Activated naive CD8-positive, alpha-beta T cell treated with anti-CD3 and anti-CD28 coated beads, Interleukin-2, amount 50 U/mL, for 16 hours (primary cell): Measurements from ENCODE around the gene SLC9C1.
"Not testable (repeated sequence)": the region's sequence is repeated elsewhere in the genome, so short reads cannot be mapped to it uniquely, and the experiment has no call there.

Source experiments
- DNase-seq: peaks from one replicate; pipeline ENCODE4 v3.0.0-alpha.2; 2020; ENCODE audit warnings: low read depth, low spot score

Gene SLC9C1

DNA sequence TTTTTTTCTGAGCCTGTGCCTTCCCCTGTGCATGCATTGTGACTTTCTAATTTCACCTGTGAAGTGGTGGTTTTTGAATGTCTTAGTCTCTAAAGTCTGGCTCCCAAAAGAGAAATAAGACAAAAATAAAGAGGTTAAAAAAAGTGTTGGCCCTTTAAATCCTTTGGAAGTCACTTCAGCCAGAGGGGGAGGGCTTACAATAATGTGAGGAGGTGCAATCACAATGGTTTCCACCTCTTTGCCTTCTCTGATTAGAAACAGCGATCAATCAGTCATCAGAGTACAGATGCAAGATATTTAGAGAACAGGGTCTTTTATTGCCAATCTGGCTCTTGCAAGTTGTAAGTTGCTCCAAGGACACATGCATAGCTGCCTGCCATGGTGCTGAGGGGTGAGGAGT lies 96.9 kb downstream of the SLC9C1 start:
- DNase-seq: no peak

DNA sequence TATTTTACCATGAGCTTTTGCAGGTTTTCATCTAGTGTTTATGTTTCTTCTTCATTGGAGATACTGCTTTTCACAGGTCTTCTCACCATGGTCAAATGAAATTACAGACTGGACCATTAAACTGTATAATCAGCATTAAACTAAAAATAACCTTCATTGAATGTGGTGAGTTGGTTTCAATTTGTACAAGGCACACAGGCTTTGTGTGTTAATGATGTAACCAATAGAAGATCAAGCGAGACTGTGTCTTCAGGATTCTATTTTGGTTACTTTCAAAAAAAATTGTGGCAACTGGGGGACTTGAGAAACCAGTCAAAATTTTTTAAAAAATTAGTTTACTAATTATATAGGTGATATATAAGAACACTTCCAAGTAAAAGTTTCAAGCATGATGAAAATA lies 106.7 kb downstream of the SLC9C1 start:
- no peak for DNase-seq

DNA sequence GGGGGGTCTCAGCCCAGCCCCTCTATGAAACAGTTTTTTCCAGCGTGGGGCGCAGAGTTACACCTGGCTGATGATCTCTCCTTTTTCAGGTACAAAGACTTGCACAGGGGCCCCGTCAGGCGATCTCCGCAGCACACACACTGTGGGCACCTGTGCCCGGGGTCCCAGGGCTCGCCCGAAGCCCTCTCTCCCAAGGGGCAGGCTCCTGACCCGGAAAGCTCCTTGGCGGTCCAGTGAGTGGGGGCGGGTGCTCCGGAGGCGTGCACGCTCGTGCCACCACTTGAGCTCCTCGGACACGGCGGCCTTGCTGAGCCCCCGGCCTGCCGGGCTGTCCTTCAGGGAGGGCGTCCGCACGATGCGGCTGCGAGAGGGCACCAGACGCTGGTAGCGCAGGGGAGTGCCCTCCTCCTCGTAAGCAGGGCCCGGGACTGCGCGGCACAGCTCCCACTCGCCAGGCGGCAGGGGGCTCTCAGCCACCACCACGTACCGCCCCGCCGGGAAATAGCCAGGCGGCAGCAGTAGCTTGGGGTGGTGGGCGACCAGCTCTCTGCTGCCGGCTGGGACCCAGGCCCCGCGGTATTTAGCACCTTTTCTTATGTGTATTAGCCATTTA lies 108.5 kb downstream of the SLC9C1 start:
- DNase-seq: not testable (repeated sequence)

GRCh38 chr3:112175646-112176045 lies 118.4 kb downstream of the SLC9C1 start:
- DNase-seq: no peak

DNA sequence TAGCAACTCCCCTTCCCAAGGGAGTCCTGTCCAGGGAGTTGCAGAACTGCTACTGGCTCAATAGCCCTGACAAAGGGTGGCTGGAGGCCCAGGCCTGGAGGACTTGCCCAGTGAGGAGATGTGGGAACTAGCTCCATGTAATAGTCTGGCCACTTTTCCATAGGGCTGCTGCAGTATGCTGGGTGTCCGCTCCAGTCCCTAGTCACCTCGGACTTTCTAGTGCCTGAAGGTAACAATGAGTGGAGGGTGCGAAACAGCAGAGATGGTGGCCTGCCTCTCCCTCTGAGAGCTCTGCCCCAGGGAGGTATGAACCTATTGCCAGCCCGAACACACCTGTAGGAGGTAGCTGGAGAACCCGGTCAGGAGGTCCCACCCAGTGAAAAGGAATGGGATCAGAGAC lies 119.0 kb downstream of the SLC9C1 start:
- no peak for DNase-seq

- no peak for DNase-seq
These were observed 122.9 kb downstream of the SLC9C1 start for GRCh38 chr3:112171144-112171543.

GRCh38 chr3:112170046-112170445 lies 124.0 kb downstream of the SLC9C1 start:
- no peak for DNase-seq

GRCh38 chr3:112167758-112168157 lies 126.3 kb downstream of the SLC9C1 start:
- no peak for DNase-seq

DNA sequence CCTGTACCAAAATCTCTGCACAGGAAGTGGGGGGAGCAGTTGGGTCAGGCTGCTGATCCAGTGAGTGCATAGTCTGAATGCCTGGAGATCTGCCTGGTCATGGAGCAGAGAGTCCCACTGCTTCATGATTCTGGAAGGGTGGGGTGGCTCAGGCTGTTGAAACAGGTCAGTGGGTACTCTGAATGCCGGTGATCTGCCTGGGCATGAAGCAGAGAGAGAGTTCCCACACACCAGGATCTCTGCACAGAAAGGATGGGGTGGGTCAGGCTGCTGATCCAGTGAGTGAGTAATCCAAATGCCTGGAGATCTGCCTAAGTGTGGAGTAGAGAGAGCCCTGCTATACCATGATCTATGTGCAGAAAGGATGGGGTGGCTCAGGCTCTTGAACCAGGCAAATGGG lies 144.9 kb downstream of the SLC9C1 start:
- DNase-seq: no peak

DNA sequence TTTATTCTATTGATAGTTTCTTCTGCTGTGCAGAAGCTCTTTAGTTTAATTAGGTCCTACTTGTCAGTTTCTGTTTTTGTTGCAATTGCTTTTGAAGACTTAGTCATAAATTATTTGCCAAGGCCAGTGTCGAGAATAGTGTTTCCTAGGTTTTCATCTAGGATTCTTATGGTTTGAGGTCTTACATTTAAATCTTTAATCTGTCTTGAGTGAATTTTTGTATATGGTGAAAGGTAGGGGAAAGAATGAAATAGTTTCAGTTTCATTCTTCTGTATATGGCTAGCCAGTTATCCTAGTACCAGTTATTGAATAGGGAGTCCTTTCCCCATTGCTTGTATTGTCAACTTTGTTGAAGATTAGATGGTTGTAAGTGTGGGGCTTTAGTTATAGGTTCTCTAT lies 150.3 kb downstream of the SLC9C1 start:
- DNase-seq: no peak

DNA sequence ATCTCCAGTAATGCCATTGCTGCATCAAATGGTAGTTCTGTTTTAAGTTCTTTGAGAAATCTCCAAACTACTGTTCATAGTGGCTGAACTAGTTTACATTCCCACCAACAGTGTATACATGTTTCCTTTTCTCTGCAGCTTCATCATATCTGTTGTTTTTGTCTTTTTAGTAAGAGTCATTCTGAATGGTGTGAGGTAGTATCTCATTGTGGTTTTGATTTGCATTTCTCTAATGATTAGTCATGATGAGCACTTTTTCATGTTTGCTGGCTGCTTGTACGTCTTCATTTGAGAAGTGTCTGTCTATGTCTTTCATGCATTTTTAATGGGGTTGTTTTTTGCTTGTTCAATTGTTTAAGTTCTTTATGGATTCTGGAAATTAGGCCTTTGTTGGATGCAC lies 150.8 kb downstream of the SLC9C1 start:
- no peak for DNase-seq

DNA sequence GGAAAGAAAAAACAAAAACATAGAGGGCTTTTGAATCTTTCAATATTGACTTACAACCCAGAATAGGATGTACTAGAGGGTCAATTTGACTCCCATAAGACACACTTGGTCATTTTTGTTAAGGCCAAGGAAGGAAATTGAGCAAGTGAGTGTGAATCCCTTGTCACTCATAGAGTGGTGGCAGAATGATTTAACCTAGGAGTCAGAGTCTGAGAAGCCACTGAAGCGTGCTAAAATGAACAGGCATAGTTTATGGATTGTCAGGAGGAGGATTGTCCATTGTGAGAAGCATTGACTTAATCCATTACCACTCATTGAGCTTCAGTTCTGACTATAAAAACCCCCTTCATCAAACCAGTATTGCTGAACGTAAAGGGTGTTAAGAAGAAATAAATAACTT lies 152.7 kb downstream of the SLC9C1 start:
- no peak for DNase-seq

DNA sequence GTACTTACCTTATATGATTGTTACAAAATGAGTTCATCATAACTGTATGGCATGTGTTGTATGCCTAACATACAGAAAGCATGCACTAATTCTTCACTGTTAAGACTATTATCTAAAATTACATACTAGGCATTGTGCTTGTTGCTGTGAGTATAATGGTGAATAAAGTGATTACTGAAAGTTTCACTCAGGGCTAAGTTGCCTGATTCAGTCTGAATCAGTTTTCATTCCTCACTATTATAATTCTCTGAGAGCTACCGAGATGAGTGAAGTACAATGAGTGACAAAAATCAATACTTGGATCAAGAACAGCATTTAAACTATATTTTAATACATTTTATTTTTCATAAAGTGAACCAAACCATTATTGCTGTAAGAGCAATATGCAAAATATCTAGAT lies 153.4 kb downstream of the SLC9C1 start:
- DNase-seq: no peak

GRCh38 chr3:112138219-112138969 lies 155.6 kb downstream of the SLC9C1 start:
- no peak for DNase-seq

DNA sequence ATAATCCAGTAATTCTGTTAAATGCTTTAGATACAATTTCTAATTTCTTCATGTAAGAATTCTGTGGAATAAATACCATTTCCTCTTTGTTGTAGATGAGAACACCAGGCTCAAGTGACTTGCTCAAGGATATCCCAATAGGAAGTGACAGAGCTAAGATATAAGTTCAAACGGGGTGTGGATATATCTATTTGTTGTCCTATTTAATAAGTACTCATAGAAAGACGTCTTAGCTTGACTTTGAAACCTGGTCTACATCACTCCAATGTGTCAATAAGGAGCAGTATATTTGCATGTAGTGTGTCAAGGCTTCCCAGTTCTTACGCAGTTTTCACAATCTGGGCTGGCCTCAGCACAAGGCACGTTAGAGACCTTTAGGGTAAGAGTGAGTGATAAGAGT lies 156.2 kb downstream of the SLC9C1 start:
- no peak for DNase-seq

- DNase-seq: no peak
These were observed 156.9 kb downstream of the SLC9C1 start for GRCh38 chr3:112136959-112137693.

GRCh38 chr3:112136046-112136445 lies 158.0 kb downstream of the SLC9C1 start:
- DNase-seq: no peak

DNA sequence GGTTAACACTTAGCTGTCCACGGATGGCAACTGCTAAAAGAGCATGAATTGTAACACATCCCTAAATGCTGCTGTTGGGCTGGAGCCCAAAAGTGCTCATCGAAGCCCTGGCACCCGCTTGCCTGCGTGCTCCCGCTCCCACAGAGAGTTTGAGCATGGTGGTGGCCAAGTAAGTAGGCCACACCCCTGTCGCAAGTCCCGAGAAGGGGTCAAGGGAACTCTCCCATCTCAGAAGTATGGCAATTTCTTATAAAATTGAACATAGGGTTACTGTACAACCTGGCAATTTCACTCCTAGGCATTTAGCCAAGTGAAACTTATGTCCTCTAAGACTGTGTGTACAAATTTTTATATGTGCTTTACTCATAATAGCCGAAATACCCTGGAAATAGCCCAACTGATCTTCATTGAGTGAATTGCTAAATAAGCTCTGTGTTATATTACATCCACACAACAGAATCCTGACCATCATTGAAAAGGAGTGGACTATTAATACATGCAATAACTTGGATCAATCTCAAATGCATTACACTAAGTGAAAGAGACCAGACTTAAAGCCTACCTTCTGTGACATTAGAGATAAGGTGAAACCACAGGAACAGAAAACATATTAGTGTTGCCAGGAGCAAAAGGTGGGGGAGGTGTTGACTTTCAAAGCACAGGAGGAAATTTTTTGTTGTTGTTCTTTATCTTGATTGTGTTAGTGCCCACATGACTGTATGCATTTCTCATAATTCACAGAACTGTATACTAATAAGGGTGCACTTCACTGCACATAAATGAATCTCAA lies 159.5 kb downstream of the SLC9C1 start:
- no peak for DNase-seq

- DNase-seq: no peak
These were observed 160.2 kb downstream of the SLC9C1 start for GRCh38 chr3:112133626-112134334.

DNA sequence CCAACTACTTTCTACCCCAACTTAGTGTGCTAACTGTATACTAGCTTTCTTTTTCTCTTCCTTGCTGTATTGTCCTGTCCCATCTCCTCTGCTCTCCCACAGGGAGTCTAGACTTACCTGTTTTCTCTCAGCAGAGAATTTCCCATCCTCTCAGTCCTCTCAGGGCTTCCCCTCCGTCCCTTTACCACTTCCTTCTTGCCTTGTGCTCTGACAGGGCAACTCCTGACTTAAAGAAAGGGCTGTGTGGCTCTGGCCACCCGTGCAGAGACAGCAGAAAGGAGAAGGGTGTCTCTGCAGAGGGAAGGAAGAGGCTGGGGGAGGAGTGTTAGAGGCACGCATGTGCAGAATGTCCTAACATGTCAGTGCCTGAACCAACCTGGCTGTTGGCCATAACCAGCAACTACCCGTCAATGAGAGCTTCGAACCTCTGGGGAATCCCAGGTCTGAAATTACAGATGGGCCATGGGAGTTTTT lies 161.0 kb downstream of the SLC9C1 start, which contains the start of gene GCSAM:
Gene GCSAM (minus strand): TSS at position 274 of the 474 bp plus-strand sequence. CDS start 128 bp downstream, at position 146.
- peak; percentile 21 for DNase-seq

DNA sequence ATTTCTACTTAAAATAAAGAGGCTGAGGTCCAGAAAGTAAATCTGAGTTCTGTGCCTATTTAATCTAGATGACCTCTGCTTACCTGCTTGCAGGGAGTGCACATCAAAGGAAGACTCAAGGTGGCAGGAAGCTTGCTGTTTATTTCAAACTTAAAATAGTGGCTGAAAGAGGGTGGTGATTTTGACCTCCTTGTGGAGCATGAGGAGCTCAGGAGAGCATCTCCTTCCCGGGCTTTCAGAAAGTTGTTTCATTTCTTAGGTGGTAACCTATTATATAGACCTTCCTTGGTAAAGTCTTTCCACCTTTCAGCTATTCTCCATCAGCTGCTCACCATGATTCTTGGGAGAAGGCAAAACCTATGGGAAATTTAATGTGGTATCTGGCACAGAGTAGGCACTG lies 161.5 kb downstream of the SLC9C1 start:
- DNase-seq: no peak
